Measurements from ENCODE around the gene TMEM182.

The TMEM182 gene

GRCh38 chr2:102748107-102748506 lies 13.7 kb upstream of the TMEM182 start:
- Histone ChIP-seq H3K4me3 (ENCODE audit: low read length) (no peak overlapping the region), H3K79me2 (ENCODE audit: low read length) (no peaks in the 10 kb centered on the region), H4K20me1 (ENCODE audit: insufficient read depth, low read length) (no peaks in the 10 kb centered on the region), H3K4me2 (ENCODE audit: low read length) (no peak overlapping the region), H3K9ac (ENCODE audit: low read length) (no peak overlapping the region), H3K27ac (ENCODE audit: low read length) (no peak overlapping the region), H2AFZ (ENCODE audit: low read depth, low read length) (no peak overlapping the region), H3K36me3 (replicated peaks; ENCODE audit: low read depth, low read length) (no peaks in the 10 kb centered on the region), H3K9me3 (ENCODE audit: insufficient read depth, low read length) (no peaks in the 10 kb centered on the region), H3K4me1 (ENCODE audit: low read length) (peaks cover 19% of the 10 kb centered on the region), H3K27me3 (ENCODE audit: low read depth, low read length) (no peaks in the 10 kb centered on the region)
- TF ChIP-seq EZH2phosphoT487 (IDR thresholded peaks at IDR 0.05; ENCODE audit: low read depth) (no peak), CTCF (IDR thresholded peaks at IDR 0.05; ENCODE audit: low read depth, low read length) (no peak)

- peaks cover 19% of the 10 kb centered on the region for H3K4me1 ChIP-seq (ENCODE audit: low read length)
- no peak overlapping the region for H2AFZ ChIP-seq (ENCODE audit: low read depth, low read length)
- TF ChIP-seq EZH2phosphoT487 (IDR thresholded peaks at IDR 0.05; ENCODE audit: low read depth), result no peak
- no peak for TF ChIP-seq CTCF (IDR thresholded peaks at IDR 0.05; ENCODE audit: low read depth, low read length)
- H3K4me3 ChIP-seq (ENCODE audit: low read length), result no peak overlapping the region
- no peak overlapping the region for H3K9ac ChIP-seq (ENCODE audit: low read length)
- no peaks in the 10 kb centered on the region for H4K20me1 ChIP-seq (ENCODE audit: insufficient read depth, low read length)
- no peaks in the 10 kb centered on the region for H3K9me3 ChIP-seq (ENCODE audit: insufficient read depth, low read length)
- 0 out of 2 replicates have a peak overlapping the region, but pooled peaks have one; percentile 16 for H3K27ac ChIP-seq (ENCODE audit: low read length)
- H3K4me2 ChIP-seq (ENCODE audit: low read length), result peak overlapping the region; percentile 46
- no peaks in the 10 kb centered on the region for H3K27me3 ChIP-seq (ENCODE audit: low read depth, low read length)
- no peaks in the 10 kb centered on the region for H3K79me2 ChIP-seq (ENCODE audit: low read length)
- H3K36me3 ChIP-seq (replicated peaks; ENCODE audit: low read depth, low read length), result no peaks in the 10 kb centered on the region
Measured at GRCh38 chr2:102749938-102750337, 11.9 kb upstream of the TMEM182 start.

- H3K27ac ChIP-seq (ENCODE audit: low read length), result no peak overlapping the region
- H3K9ac ChIP-seq (ENCODE audit: low read length), result no peak overlapping the region
- no peaks in the 10 kb centered on the region for H4K20me1 ChIP-seq (ENCODE audit: insufficient read depth, low read length)
- H3K4me2 ChIP-seq (ENCODE audit: low read length), result no peak overlapping the region
- no peaks in the 10 kb centered on the region for H3K36me3 ChIP-seq (replicated peaks; ENCODE audit: low read depth, low read length)
- peaks cover 19% of the 10 kb centered on the region for H3K4me1 ChIP-seq (ENCODE audit: low read length)
- no peak overlapping the region for H2AFZ ChIP-seq (ENCODE audit: low read depth, low read length)
- TF ChIP-seq EZH2phosphoT487 (IDR thresholded peaks at IDR 0.05; ENCODE audit: low read depth), result no peak
- peak; percentile 80 for TF ChIP-seq CTCF (IDR thresholded peaks at IDR 0.05; ENCODE audit: low read depth, low read length)
- no peaks in the 10 kb centered on the region for H3K79me2 ChIP-seq (ENCODE audit: low read length)
- H3K4me3 ChIP-seq (ENCODE audit: low read length), result no peak overlapping the region
- no peaks in the 10 kb centered on the region for H3K9me3 ChIP-seq (ENCODE audit: insufficient read depth, low read length)
- H3K27me3 ChIP-seq (ENCODE audit: low read depth, low read length), result no peaks in the 10 kb centered on the region
Measured at GRCh38 chr2:102753563-102754159, 8.2 kb upstream of the TMEM182 start.

- H3K27ac ChIP-seq (ENCODE audit: low read length), result no peak overlapping the region
- H2AFZ ChIP-seq (ENCODE audit: low read depth, low read length), result no peak overlapping the region
- no peak overlapping the region for H3K4me2 ChIP-seq (ENCODE audit: low read length)
- no peak overlapping the region for H3K9ac ChIP-seq (ENCODE audit: low read length)
- no peak for TF ChIP-seq EZH2phosphoT487 (IDR thresholded peaks at IDR 0.05; ENCODE audit: low read depth)
- TF ChIP-seq CTCF (IDR thresholded peaks at IDR 0.05; ENCODE audit: low read depth, low read length), result no peak
- H3K36me3 ChIP-seq (replicated peaks; ENCODE audit: low read depth, low read length), result no peaks in the 10 kb centered on the region
- no peaks in the 10 kb centered on the region for H4K20me1 ChIP-seq (ENCODE audit: insufficient read depth, low read length)
- H3K27me3 ChIP-seq (ENCODE audit: low read depth, low read length), result no peaks in the 10 kb centered on the region
- H3K79me2 ChIP-seq (ENCODE audit: low read length), result no peaks in the 10 kb centered on the region
- no peak overlapping the region for H3K4me3 ChIP-seq (ENCODE audit: low read length)
- H3K9me3 ChIP-seq (ENCODE audit: insufficient read depth, low read length), result no peaks in the 10 kb centered on the region
- H3K4me1 ChIP-seq (ENCODE audit: low read length), result peaks cover 16% of the 10 kb centered on the region
Measured at GRCh38 chr2:102754456-102755145, 7.2 kb upstream of the TMEM182 start.

Data from OCI-LY3 (cell line).